ENCODE measurements around the gene CGB1.
"Not testable (repeated sequence)": the region's sequence is repeated elsewhere in the genome, so short reads cannot be mapped to it uniquely, and the experiment has no call there.

Gene CGB1

GRCh38 chr19:49036815-49037214 is at the start of gene CGB1:
CGB1 (minus strand) TSS chr19:49036895; CDS start chr19:49036711, 184 bp downstream.
- not testable (repeated sequence) for DNase-seq (ENCODE audit: low read depth in 2 of 2)

GRCh38 chr19:49086296-49086695 is 49.6 kb upstream of the CGB1 start:
- no peak for DNase-seq (ENCODE audit: low read depth in 2 of 2)

GRCh38 chr19:49085868-49086232 is 49.2 kb upstream of the CGB1 start:
- no peak for DNase-seq (ENCODE audit: low read depth in 2 of 2)

- peak; percentile 99 for DNase-seq (ENCODE audit: low read depth in 2 of 2)
Measured at GRCh38 chr19:49085020-49085867, 48.5 kb upstream of the CGB1 start, which contains the start of gene SNRNP70. SNRNP70 (plus strand) TSS chr19:49085451; CDS start chr19:49086415, 964 bp downstream.

- no peak for DNase-seq (ENCODE audit: low read depth in 2 of 2)
Measured at GRCh38 chr19:49084206-49085019, 47.7 kb upstream of the CGB1 start.

GRCh38 chr19:49081273-49081672 is 44.6 kb upstream of the CGB1 start:
- DNase-seq (ENCODE audit: low read depth in 2 of 2) = no peak

- DNase-seq (ENCODE audit: low read depth in 2 of 2) = no peak
Measured at GRCh38 chr19:49080392-49080791, 43.7 kb upstream of the CGB1 start.

- DNase-seq (ENCODE audit: low read depth in 2 of 2) = not testable (repeated sequence)
Measured at GRCh38 chr19:49074869-49075268, 38.2 kb upstream of the CGB1 start.

- DNase-seq (ENCODE audit: low read depth in 2 of 2) = no peak
Measured at GRCh38 chr19:49073514-49074378, 37.1 kb upstream of the CGB1 start.

GRCh38 chr19:49071860-49072547 is 35.3 kb upstream of the CGB1 start:
- no peak for DNase-seq (ENCODE audit: low read depth in 2 of 2)

GRCh38 chr19:49070416-49070815 is 33.7 kb upstream of the CGB1 start:
- DNase-seq (ENCODE audit: low read depth in 2 of 2) = no peak

GRCh38 chr19:49069026-49069425 is 32.3 kb upstream of the CGB1 start:
- DNase-seq (ENCODE audit: low read depth in 2 of 2) = no peak

- DNase-seq (ENCODE audit: low read depth in 2 of 2) = no peak
Measured at GRCh38 chr19:49067554-49067953, 30.9 kb upstream of the CGB1 start.

GRCh38 chr19:49065905-49066512 is 29.3 kb upstream of the CGB1 start:
- no peak for DNase-seq (ENCODE audit: low read depth in 2 of 2)

- no peak for DNase-seq (ENCODE audit: low read depth in 2 of 2)
Measured at GRCh38 chr19:49064768-49065611, 28.3 kb upstream of the CGB1 start, which contains the start of gene NTF4. NTF4 (minus strand) TSS chr19:49064818; CDS start chr19:49061997, 2,821 bp downstream.

GRCh38 chr19:49064029-49064629 is 27.4 kb upstream of the CGB1 start:
- no peak for DNase-seq (ENCODE audit: low read depth in 2 of 2)

GRCh38 chr19:49061445-49061844 is 24.8 kb upstream of the CGB1 start:
- DNase-seq (ENCODE audit: low read depth in 2 of 2) = no peak

- no peak for DNase-seq (ENCODE audit: low read depth in 2 of 2)
Measured at GRCh38 chr19:49061000-49061399, 24.3 kb upstream of the CGB1 start.

GRCh38 chr19:49059053-49059452 is 22.4 kb upstream of the CGB1 start:
- DNase-seq (ENCODE audit: low read depth in 2 of 2) = no peak

All from fibroblast of skin of left quadriceps (primary cell).